Prostate gland (tissue), 2 donors: ENCODE measurements around the gene FHDC1.

Source experiments
- CTCF ChIP-seq, 4 experiments: fragments of 200-600 bp in 2 of 4; fragments of 450-650 bp in 2 of 4; sonication (generic) in 2 of 4; IDR thresholded peaks; 1 replicate in 3 of 4; 2 replicates in 1 of 4; pipeline ENCODE4 v1.5.1; 2016 to 2019; ENCODE audit warnings: antibody characterized with exemption in 4 of 4, mild to moderate bottlenecking in 2 of 4, moderate library complexity in 2 of 4
- POLR2A ChIP-seq: fragments of 450-650 bp; IDR thresholded peaks from one replicate; pipeline ENCODE4 v1.6.1; 2016; ENCODE audit warnings: antibody characterized with exemption, mild to moderate bottlenecking
- POLR2AphosphoS5 ChIP-seq: sonication (generic); formaldehyde crosslinking; IDR thresholded peaks from one replicate; pipeline ENCODE4 v1.6.1; 2017; ENCODE audit warnings: antibody characterized with exemption

GRCh38 chr4:153025406-153025805, 89.3 kb downstream of the FHDC1 start:
- TF ChIP-seq CTCF (IDR thresholded peaks at IDR 0.05) (no peak), POLR2A (no peak), POLR2AphosphoS5 (no peak)
